ENCODE measurements around the gene ZNF770. TPM values are rescaled to one million over a fixed set of nuclear protein-coding genes. Genes with fewer than 3 reads are reported as not detected.

The ZNF770 gene
- total and polyA plus RNA-seq, 2 of the 4 experiments (the other 2 are of a cell fraction) = 9.4 to 26.5 TPM

DNA sequence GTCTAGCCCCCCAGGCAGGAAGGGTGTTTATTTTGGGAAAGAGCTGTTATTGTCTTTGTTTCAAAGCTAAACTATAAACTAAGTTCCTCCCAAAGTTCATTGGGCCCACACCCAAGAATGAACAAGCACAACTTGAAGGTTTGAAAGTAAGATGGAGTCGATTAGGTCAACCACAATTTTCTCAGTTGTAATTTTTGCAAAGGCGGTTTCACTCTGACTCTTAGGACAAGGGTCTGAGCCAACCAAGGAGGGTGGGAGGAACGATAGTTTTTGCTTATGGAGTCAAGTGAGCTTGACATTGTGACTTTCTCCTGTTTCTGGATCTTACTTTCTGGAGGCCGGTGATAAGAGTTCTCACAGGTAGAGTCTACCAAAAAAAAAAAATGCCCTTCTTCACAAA is 5.8 kb upstream of the ZNF770 start:
- dilution Hi-C loops (cut with HindIII; ENCODE audit: low sequenced_read_pairs, unreplicated experiment) (no loop called here), intact Hi-C loops (cut with micrococcal nuclease) (no loop called here), in situ Hi-C loops (cut with MboI; ENCODE audit: low sequenced_read_pairs) (no loop called here)
- H3K27ac ChIP-seq (ENCODE audit: insufficient read depth, low read length) = no peak overlapping the region
- no peak overlapping the region for H3K18ac ChIP-seq (ENCODE audit: low read depth, low read length)
- no peaks in the 10 kb centered on the region for H3K79me1 ChIP-seq (ENCODE audit: low read depth in 1 of 2, low read length in 2 of 2)
- H2AK9ac ChIP-seq (replicated peaks; ENCODE audit: low read depth, low read length, poor library complexity) = no peak overlapping the region
- no peak overlapping the region for H4K91ac ChIP-seq (ENCODE audit: insufficient read depth, low read depth, low read length)
- TF ChIP-seq FOS (IDR thresholded peaks at IDR 0.05; ENCODE audit: low read depth, low read length) (no peak), MAFK (IDR thresholded peaks at IDR 0.05; ENCODE audit: low read depth, low read length) (no peak)
- WGBS, 2 experiments (ENCODE audit: extremely low coverage in 2 of 2, insufficient read length in 1 of 2) = no CpG with 5 or more reads among the region's 4 CpGs
- H2BK15ac ChIP-seq (ENCODE audit: low read depth, low read length) = no peak overlapping the region
- BruUV-seq (replicated peaks) = no TSS peak
- H3K56ac ChIP-seq (ENCODE audit: extremely low read depth, insufficient read depth, low read length) = no peak overlapping the region
- no peaks in the 10 kb centered on the region; the same call in none of the 2 replicates for H3K27me3 ChIP-seq (ENCODE audit: control insufficient read depth, insufficient read depth, low read length)
- no peak overlapping the region for H2BK120ac ChIP-seq (ENCODE audit: low read depth, low read length)
- H3K23ac ChIP-seq (ENCODE audit: low read depth, low read length) = no peak overlapping the region
- no peak overlapping the region for H3K14ac ChIP-seq (replicated peaks; ENCODE audit: low read depth, low read length)
- no peak overlapping the region for H4K8ac ChIP-seq (ENCODE audit: low read depth in 2 of 2, low read length in 2 of 2)
- H3K4me3 ChIP-seq (ENCODE audit: insufficient read depth, low read depth, low read length) = no peak overlapping the region
- ChIA-PET CTCF (interaction anchor here (0.5 to 1.5 kb wide), 3 partner anchors 8 to 25 kb away, joined by 3 to 4 read pairs (median 3); no protein-coding TSS in a partner anchor), POLR2A (ENCODE audit: unreplicated experiment) (no interaction called here)
- H2AK5ac ChIP-seq (ENCODE audit: low read depth, low read length) = no peak overlapping the region
- H2BK20ac ChIP-seq (ENCODE audit: low read depth, low read length) = no peak overlapping the region
- H3K36me3 ChIP-seq (ENCODE audit: control insufficient read depth, insufficient read depth, low read length) = no peaks in the 10 kb centered on the region
- no peak for ATAC-seq (ENCODE audit: low read depth)
- H3K4me1 ChIP-seq (ENCODE audit: control insufficient read depth, insufficient read depth, low read length) = no peaks in the 10 kb centered on the region
- H3K9me1 ChIP-seq (ENCODE audit: insufficient read depth, low read length) = no peaks in the 10 kb centered on the region
- H4K20me1 ChIP-seq (ENCODE audit: insufficient read depth, low read length) = no peaks in the 10 kb centered on the region
- DNase-seq = no peak
- no peak overlapping the region for H2AFZ ChIP-seq (replicated peaks; ENCODE audit: low read length, poor library complexity)
- no peak overlapping the region for H3K4ac ChIP-seq (ENCODE audit: low read depth, low read length)
- no peak overlapping the region for H3K4me2 ChIP-seq (ENCODE audit: low read depth, low read length)
- H2BK5ac ChIP-seq (ENCODE audit: low read depth, low read length, poor library complexity, severe bottlenecking) = no peak overlapping the region
- no peak overlapping the region for H3K9ac ChIP-seq (ENCODE audit: low read depth, low read length)
- H4K5ac ChIP-seq (ENCODE audit: low read depth, low read length) = no peak overlapping the region
- H3K9me3 ChIP-seq (ENCODE audit: control insufficient read depth, insufficient read depth, low read length) = no peaks in the 10 kb centered on the region
